A673 (cell line): ENCODE data around the gene UVRAG. TPM values are rescaled to one million over a fixed set of nuclear protein-coding genes. Genes with fewer than 3 reads are reported as not detected.

Experiments used
- BruUV-seq: library from RNA; stranded (reverse); fragments of 400-500 nt; replicated peaks from 2 replicates; lab custom pipeline; 2021; lab: Mats Ljungman, UMichigan
- CTCF ChIA-PET: fragments of 300-600 bp; sonication (Branson Sonifier 250); formaldehyde crosslinking; loops from one replicate; lab custom pipeline; 2022; ENCODE audit warnings: antibody characterized with exemption; lab: Charles Lee
- POLR2A ChIA-PET: fragments of 300-600 bp; sonication (Branson Sonifier 250); formaldehyde crosslinking; loops from one replicate; lab custom pipeline; 2022; ENCODE audit warnings: antibody characterized with exemption; ENCODE audit not compliant: low non-redundant PET; lab: Charles Lee
- DNase-seq: peaks from one replicate; pipeline ENCODE4 v3.0.0-alpha.2; 2015; ENCODE audit warnings: low spot score
- H3K27ac ChIP-seq: fragments of 200-600 bp; sonication (generic); 2 replicates; pipeline ENCODE4 v1.5.1; 2016; ENCODE audit warnings: mixed run types, low read depth, mild to moderate bottlenecking, mixed read lengths, antibody characterized with exemption, low read length; ENCODE audit not compliant: poor library complexity, severe bottlenecking
- H3K27me3 ChIP-seq: fragments of 200-600 bp; sonication (generic); replicated peaks from 2 replicates; pipeline ENCODE4 v1.6.1; 2017; ENCODE audit warnings: mixed run types, low read depth, mild to moderate bottlenecking, mixed read lengths, antibody characterized with exemption, low read length; ENCODE audit not compliant: insufficient read depth, poor library complexity
- H3K36me3 ChIP-seq: fragments of 200-600 bp; sonication (generic); 2 replicates; pipeline ENCODE4 v1.6.1; 2016; ENCODE audit warnings: mixed run types, mild to moderate bottlenecking, mixed read lengths, antibody characterized with exemption, low read length; ENCODE audit not compliant: insufficient read depth, poor library complexity, severe bottlenecking
- H3K4me1 ChIP-seq: fragments of 200-600 bp; sonication (generic); 2 replicates; pipeline ENCODE4 v1.6.1; 2017; ENCODE audit warnings: mixed run types, mild to moderate bottlenecking, mixed read lengths, antibody characterized with exemption, low read length; ENCODE audit not compliant: insufficient read depth, poor library complexity, severe bottlenecking
- H3K4me3 ChIP-seq: fragments of 200-600 bp; sonication (generic); 2 replicates; pipeline ENCODE4 v1.5.1; 2016; ENCODE audit warnings: low read depth, mixed run types, mild to moderate bottlenecking, mixed read lengths, low read length; ENCODE audit not compliant: poor library complexity, severe bottlenecking
- H3K9me3 ChIP-seq: fragments of 200-600 bp; sonication (generic); 2 replicates; pipeline ENCODE4 v1.6.1; 2016; ENCODE audit warnings: mixed run types, low read depth, mild to moderate bottlenecking, mixed read lengths, antibody characterized with exemption, low read length; ENCODE audit not compliant: poor library complexity, severe bottlenecking
- EZH2 ChIP-seq: fragments of 200-600 bp; sonication (generic); IDR thresholded peaks from 2 replicates; pipeline ENCODE4 v1.6.1; 2017; ENCODE audit warnings: borderline replicate concordance, low read depth, mild to moderate bottlenecking, mixed read lengths, antibody characterized with exemption, low read length; ENCODE audit not compliant: poor library complexity, severe bottlenecking
- intact Hi-C: fragments of 100-400 bp; cut with micrococcal nuclease; formaldehyde crosslinking; loops from one replicate; pipeline ENCODE4 v1.10.0; 2022; ENCODE audit not compliant: unreplicated experiment
- total RNA-seq: library from RNA; stranded (reverse); gene quantifications from 2 replicates; pipeline ENCODE4 v1.2.3, GENCODE V29; 2021
- TF ChIP-seq, protein P1 (sequence below): fragments of 300-800, 200-600 bp; sonication (generic); conservative IDR thresholded peaks from 2 replicates; pipeline ENCODE4 v1.5.1; 2017; ENCODE audit warnings: low read depth, mild to moderate bottlenecking, antibody characterized with exemption, low read length, moderate library complexity, mixed read lengths

UVRAG gene
- total RNA-seq, 1 experiment from 2014 or later = 21.1 TPM

DNA sequence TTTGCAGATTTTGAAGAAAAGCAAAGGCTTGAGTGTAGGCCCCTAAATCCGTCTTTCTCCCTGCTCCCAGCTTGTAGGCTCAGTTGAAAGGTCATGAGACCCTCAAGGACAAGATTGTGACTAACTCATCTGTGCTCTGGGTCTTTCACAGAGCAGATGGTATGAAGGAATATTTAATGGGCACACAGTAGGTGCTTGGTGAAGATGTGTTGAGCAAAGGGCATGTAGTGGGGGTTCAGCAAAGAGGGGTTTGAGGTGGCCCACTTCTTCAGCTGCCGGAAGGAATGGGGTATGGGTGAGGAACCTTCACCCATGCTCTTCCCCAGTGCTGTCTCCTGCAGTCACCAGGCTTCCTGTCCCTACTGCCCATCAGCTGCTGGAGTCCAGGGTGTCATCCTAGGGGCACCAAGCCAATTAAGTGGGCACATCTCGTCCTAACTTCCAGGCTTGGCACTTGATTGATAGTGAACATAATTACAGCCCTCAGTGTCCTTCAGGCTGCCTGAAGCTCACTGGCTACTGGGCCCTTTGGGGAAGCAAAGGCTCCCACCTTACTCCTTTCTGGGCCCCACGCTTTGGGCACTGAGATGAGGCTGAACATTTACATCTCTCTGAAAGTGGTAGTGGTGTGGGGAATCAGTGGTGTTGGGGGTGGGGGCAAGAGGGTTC lies 31.5 kb upstream of the UVRAG start:
- Histone ChIP-seq H3K27ac (no peak overlapping the region), H3K4me3 (no peak overlapping the region), H3K36me3 (no peaks in the 10 kb centered on the region), H3K27me3 (no peaks in the 10 kb centered on the region), H3K4me1 (no peaks in the 10 kb centered on the region), H3K9me3 (no peaks in the 10 kb centered on the region)
- CTCF ChIA-PET = no interaction called here
- no peak for DNase-seq
- intact Hi-C loops = no loop called here
- BruUV-seq = no TSS peak
- POLR2A ChIA-PET = no interaction called here
- TF ChIP-seq EZH2 = no peak
- TF ChIP-seq, protein P1, sequence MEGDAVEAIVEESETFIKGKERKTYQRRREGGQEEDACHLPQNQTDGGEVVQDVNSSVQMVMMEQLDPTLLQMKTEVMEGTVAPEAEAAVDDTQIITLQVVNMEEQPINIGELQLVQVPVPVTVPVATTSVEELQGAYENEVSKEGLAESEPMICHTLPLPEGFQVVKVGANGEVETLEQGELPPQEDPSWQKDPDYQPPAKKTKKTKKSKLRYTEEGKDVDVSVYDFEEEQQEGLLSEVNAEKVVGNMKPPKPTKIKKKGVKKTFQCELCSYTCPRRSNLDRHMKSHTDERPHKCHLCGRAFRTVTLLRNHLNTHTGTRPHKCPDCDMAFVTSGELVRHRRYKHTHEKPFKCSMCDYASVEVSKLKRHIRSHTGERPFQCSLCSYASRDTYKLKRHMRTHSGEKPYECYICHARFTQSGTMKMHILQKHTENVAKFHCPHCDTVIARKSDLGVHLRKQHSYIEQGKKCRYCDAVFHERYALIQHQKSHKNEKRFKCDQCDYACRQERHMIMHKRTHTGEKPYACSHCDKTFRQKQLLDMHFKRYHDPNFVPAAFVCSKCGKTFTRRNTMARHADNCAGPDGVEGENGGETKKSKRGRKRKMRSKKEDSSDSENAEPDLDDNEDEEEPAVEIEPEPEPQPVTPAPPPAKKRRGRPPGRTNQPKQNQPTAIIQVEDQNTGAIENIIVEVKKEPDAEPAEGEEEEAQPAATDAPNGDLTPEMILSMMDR = no peak

DNA sequence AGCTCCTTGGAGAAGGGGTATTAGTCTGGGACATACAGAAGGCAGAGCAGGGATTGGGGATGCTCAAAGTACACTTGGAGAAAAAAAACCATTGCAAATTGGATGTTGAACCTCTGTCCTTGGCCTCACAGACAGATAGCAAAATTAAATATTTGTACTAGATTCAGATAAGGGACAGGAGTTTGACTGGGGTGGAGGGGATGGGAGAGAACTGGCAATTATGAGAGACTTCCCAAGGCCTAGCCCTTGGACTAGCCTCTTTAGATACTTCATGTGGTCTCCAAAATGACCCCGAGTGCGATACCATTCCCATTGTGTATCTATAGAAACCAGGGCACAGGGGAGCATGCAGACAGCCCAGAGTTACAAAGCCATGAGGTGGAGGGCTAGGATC lies 30.9 kb upstream of the UVRAG start:
- POLR2A ChIA-PET = no interaction called here
- TF ChIP-seq, protein P1 = no peak
- no peak for TF ChIP-seq EZH2
- intact Hi-C loops = no loop called here

GRCh38 chr11:75784506-75784905 lies 30.5 kb upstream of the UVRAG start:
- Histone ChIP-seq H3K4me3 (no peak overlapping the region), H3K36me3 (no peaks in the 10 kb centered on the region), H3K27ac (no peak overlapping the region), H3K9me3 (no peaks in the 10 kb centered on the region), H3K4me1 (no peaks in the 10 kb centered on the region), H3K27me3 (no peaks in the 10 kb centered on the region)
- POLR2A ChIA-PET = no interaction called here
- no TSS peak for BruUV-seq
- intact Hi-C loops = no loop called here
- TF ChIP-seq, protein P1 = no peak
- TF ChIP-seq EZH2 = no peak
- DNase-seq = no peak
- CTCF ChIA-PET = no interaction called here

More for the DNA sequence above, 30.9 kb upstream of the UVRAG start:
- H3K27me3 ChIP-seq = no peaks in the 10 kb centered on the region
- H3K9me3 ChIP-seq = no peaks in the 10 kb centered on the region
- no peak overlapping the region for H3K4me3 ChIP-seq
- no peak for DNase-seq
- H3K4me1 ChIP-seq = no peaks in the 10 kb centered on the region
- CTCF ChIA-PET = no interaction called here
- no peak overlapping the region for H3K27ac ChIP-seq
- H3K36me3 ChIP-seq = no peaks in the 10 kb centered on the region
- BruUV-seq = no TSS peak
